Smooth muscle cell (in vitro differentiated cells): ENCODE results near the gene ZNF382. TPM values are rescaled to one million over a fixed set of nuclear protein-coding genes. Genes with fewer than 3 reads are reported as not detected.

ENCODE experiments used
- polyA plus RNA-seq: library from polyadenylated mRNA; unstranded; fragments of >200 nt; fragmentation: Nextera tagmentation; extraction: Ambion mirVana; gene quantifications from 2 replicates; pipeline ENCODE4 v1.2.1, GENCODE V29; 2016
- total RNA-seq: library from RNA; depleted of rRNA; stranded (reverse); fragments of >200 nt; gene quantifications from 2 replicates; pipeline ENCODE4 v1.2.3, GENCODE V29; 2014

ZNF382 gene
- total and polyA plus RNA-seq, 2 experiments from 2014 or later, result 3.0 to 8.9 TPM

Other genes starting within 250 kb of the ZNF382 start
- gene ZFP14, start 226.1 kb upstream of the ZNF382 start, total RNA-seq, result 1.8 and 2.0 TPM in 2 replicates
- gene ZFP14, start 226.1 kb upstream of the ZNF382 start, polyA plus RNA-seq, result 1.3 and 1.8 TPM in 2 replicates
- gene ZFP82, start 186.7 kb upstream of the ZNF382 start, total RNA-seq, result 6.8 and 9.2 TPM in 2 replicates
- 7.3 and 7.8 TPM in 2 replicates for gene ZFP82, start 186.7 kb upstream of the ZNF382 start, polyA plus RNA-seq
- gene ZNF566, start 115.8 kb upstream of the ZNF382 start, total RNA-seq, result 6.9 and 9.8 TPM in 2 replicates
- 3.5 and 4.6 TPM in 2 replicates for gene ZNF566, start 115.8 kb upstream of the ZNF382 start, polyA plus RNA-seq
- gene ZNF260, start 77.0 kb upstream of the ZNF382 start, total RNA-seq, result 25.3 and 40.3 TPM in 2 replicates
- 7.6 and 8.0 TPM in 2 replicates for gene ZNF260, start 77.0 kb upstream of the ZNF382 start, polyA plus RNA-seq
- 9.3 and 10.0 TPM in 2 replicates for gene ZNF529, start 32.0 kb upstream of the ZNF382 start, total RNA-seq
- gene ZNF529, start 32.0 kb upstream of the ZNF382 start, polyA plus RNA-seq, result 2.9 and 3.5 TPM in 2 replicates
- 9.8 and 11.5 TPM in 2 replicates for gene ZNF461, start 61.5 kb downstream of the ZNF382 start, total RNA-seq
- 2.6 and 5.1 TPM in 2 replicates for gene ZNF461, start 61.5 kb downstream of the ZNF382 start, polyA plus RNA-seq
- gene ZNF567, start 82.3 kb downstream of the ZNF382 start, total RNA-seq, result 8.0 and 11.3 TPM in 2 replicates
- 5.3 and 10.1 TPM in 2 replicates for gene ZNF567, start 82.3 kb downstream of the ZNF382 start, polyA plus RNA-seq
- gene ZNF850, start 167.5 kb downstream of the ZNF382 start, total RNA-seq, result 2.8 and 10.1 TPM in 2 replicates
- gene ZNF850, start 167.5 kb downstream of the ZNF382 start, polyA plus RNA-seq, result 0.78 and 0.99 TPM in 2 replicates
- gene ZNF790, start 233.1 kb downstream of the ZNF382 start, total RNA-seq, result 7.8 and 12.6 TPM in 2 replicates
- 2.6 and 5.0 TPM in 2 replicates for gene ZNF790, start 233.1 kb downstream of the ZNF382 start, polyA plus RNA-seq
- 2.6 and 4.8 TPM in 2 replicates for gene ZNF345, start 245.6 kb downstream of the ZNF382 start, total RNA-seq
- 1.2 and 1.7 TPM in 2 replicates for gene ZNF345, start 245.6 kb downstream of the ZNF382 start, polyA plus RNA-seq